Measurements from ENCODE around the gene NRIP2. TPM values are rescaled to one million over a fixed set of nuclear protein-coding genes. Genes with fewer than 3 reads are reported as not detected.

Gene NRIP2
- total RNA-seq, 2 donors from 2014 or later, result 0.18 to 8.7 TPM

DNA sequence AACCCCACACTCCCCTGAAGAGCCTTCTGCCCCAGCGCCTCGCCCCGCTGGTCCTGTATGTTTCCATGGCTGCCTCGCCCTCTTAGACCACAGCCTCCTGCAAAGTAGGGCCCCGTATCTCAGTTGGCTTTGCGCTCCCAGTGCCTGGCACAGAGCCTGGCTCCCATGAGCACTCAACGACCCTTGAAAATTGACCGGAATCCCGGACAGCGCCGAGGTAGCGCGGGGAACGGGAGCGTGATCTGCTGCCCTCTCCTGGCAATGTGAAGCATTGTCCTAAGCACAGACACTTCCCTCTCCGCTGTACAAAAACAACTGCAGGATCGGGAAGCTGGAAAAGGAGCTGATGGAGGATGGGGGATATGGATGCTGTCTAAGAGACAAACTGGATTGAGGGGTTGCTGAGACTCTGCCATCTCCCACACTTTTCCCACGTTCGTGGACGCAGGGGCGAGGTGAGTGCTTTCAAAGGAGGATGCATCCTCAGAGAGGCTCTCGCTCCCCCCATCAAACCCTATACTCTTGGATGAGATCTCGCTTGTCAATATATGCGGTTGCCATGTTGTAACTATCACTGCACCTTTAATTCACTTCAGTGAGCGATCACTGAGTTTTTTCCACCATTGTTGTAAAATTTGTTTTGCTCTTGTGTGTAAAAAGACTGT, 50.8 kb downstream of the NRIP2 start:
- Histone ChIP-seq H3K27ac (no peak overlapping the region), H3K27me3 (replicated peaks; ENCODE audit: insufficient read depth) (no peaks in the 10 kb centered on the region), H3K36me3 (no peaks in the 10 kb centered on the region), H3K4me1 (replicated peaks) (peaks cover 7% of the 10 kb centered on the region), H3K9me3 (no peaks in the 10 kb centered on the region), H3K4me3 (no peak overlapping the region)
- 13% methylated on average over 25 of the region's 25 CpGs for WGBS
- peak; percentile 36 for DNase-seq (ENCODE audit: low spot score)
- peak; percentile 42 for TF ChIP-seq POLR2AphosphoS5 (IDR thresholded peaks at IDR 0.05)
- TF ChIP-seq, protein P1, sequence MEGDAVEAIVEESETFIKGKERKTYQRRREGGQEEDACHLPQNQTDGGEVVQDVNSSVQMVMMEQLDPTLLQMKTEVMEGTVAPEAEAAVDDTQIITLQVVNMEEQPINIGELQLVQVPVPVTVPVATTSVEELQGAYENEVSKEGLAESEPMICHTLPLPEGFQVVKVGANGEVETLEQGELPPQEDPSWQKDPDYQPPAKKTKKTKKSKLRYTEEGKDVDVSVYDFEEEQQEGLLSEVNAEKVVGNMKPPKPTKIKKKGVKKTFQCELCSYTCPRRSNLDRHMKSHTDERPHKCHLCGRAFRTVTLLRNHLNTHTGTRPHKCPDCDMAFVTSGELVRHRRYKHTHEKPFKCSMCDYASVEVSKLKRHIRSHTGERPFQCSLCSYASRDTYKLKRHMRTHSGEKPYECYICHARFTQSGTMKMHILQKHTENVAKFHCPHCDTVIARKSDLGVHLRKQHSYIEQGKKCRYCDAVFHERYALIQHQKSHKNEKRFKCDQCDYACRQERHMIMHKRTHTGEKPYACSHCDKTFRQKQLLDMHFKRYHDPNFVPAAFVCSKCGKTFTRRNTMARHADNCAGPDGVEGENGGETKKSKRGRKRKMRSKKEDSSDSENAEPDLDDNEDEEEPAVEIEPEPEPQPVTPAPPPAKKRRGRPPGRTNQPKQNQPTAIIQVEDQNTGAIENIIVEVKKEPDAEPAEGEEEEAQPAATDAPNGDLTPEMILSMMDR (IDR thresholded peaks at IDR 0.05), result peak; percentile 67 to 85 (median 81)
- TF ChIP-seq POLR2A (IDR thresholded peaks at IDR 0.05), result no peak
- intact Hi-C loops (cut with DNase I), result no loop called here

DNA sequence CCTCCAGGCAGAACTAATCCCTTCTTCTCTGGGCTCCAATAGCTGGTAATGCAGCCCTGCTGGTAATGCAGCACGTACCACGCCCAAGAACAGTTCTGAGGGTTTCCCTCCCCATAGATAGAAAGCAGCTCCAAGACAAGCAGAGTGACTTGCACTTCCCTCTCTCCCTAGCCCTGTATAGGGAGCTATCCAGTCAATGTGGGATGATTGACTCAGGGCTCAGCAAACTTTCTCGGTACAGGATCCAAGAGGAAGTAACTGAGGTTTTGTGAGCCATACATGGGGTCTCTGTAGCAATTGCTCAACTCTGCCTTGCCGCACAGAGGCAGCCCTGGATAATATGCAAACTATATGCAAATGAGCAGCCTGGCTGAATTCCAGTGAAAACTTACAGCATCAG, 55.6 kb downstream of the NRIP2 start:
- Histone ChIP-seq H3K27ac (no peak overlapping the region), H3K4me1 (replicated peaks) (peaks cover 2% of the 10 kb centered on the region), H3K4me3 (no peak overlapping the region), H3K27me3 (replicated peaks; ENCODE audit: insufficient read depth) (no peaks in the 10 kb centered on the region), H3K36me3 (no peaks in the 10 kb centered on the region), H3K9me3 (no peaks in the 10 kb centered on the region)
- intact Hi-C loops (cut with DNase I), result no loop called here
- TF ChIP-seq, protein P1 (IDR thresholded peaks at IDR 0.05), result no peak
- TF ChIP-seq POLR2AphosphoS5 (IDR thresholded peaks at IDR 0.05), result no peak
- TF ChIP-seq POLR2A (IDR thresholded peaks at IDR 0.05), result no peak
- WGBS, result 68% methylated on average over 4 of the region's 4 CpGs
- DNase-seq (ENCODE audit: low spot score), result no peak

DNA sequence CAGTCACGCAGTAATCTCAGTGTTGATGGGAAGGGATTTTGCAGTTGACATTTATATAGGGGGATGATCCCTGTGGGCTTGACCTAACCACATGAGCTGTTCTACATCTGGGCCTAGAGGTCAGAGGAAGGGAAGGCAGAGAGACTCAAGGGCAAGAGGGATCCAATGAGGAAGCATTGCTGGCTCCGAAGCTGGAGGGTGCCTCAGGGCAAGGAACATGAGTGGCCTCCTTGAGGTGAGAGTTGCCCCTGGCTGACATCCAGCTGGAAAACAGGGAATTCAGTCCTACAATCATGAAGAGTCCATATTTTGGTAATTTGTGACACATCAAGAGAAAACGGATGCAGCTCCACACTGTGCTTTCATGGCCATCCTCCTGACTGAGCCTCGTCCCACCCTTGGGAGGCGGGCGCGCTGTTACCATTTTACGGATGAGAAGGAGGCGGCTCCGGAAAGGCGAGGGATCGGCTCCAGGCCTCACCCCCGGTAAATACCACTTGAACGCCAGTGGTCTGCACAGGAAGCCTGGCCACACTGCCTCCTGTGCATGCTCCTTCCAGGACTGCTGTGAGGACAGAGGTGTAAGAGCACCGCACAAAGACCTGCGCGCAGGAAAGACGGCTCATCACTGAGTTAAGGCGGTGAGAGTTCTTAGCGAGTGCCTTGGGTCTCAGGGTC, 58.6 kb downstream of the NRIP2 start:
- Histone ChIP-seq H3K27me3 (replicated peaks; ENCODE audit: insufficient read depth) (no peaks in the 10 kb centered on the region), H3K4me3 (no peak overlapping the region), H3K4me1 (replicated peaks) (no peaks in the 10 kb centered on the region), H3K27ac (no peak overlapping the region), H3K36me3 (no peaks in the 10 kb centered on the region), H3K9me3 (no peaks in the 10 kb centered on the region)
- DNase-seq (ENCODE audit: low spot score), result no peak
- intact Hi-C loops (cut with DNase I), result no loop called here
- TF ChIP-seq POLR2A (IDR thresholded peaks at IDR 0.05), result no peak
- WGBS, result 83% methylated on average over 20 of the region's 20 CpGs

DNA sequence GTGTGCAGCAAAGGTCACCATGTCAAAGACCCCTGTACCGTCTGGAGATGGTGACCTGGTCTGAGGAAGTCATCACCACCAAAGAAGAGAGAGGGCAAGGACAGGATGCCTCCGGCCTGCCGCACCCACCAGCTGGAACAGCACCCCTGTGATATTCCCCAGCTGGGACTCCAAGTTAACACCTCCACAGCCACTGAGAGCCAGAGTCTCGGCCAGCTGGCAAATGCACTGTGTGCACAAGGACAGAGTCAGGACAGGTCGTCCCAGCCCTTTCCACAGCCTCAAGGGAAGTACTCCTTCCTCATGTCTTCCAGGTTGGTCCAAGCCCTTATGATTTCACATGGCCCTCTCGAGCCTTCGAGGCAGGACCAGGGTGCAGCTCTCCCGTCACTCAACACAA, 59.4 kb downstream of the NRIP2 start:
- 57% methylated on average over 8 of the region's 8 CpGs for WGBS
- DNase-seq (ENCODE audit: low spot score), result peak; percentile 49
- Histone ChIP-seq H3K27me3 (replicated peaks; ENCODE audit: insufficient read depth) (no peaks in the 10 kb centered on the region), H3K4me3 (no peak overlapping the region), H3K27ac (no peak overlapping the region), H3K36me3 (no peaks in the 10 kb centered on the region), H3K4me1 (replicated peaks) (no peaks in the 10 kb centered on the region), H3K9me3 (no peaks in the 10 kb centered on the region)
- intact Hi-C loops (cut with DNase I), result no loop called here
- peak; percentile 28 for TF ChIP-seq POLR2AphosphoS5 (IDR thresholded peaks at IDR 0.05)
- TF ChIP-seq, protein P1 (IDR thresholded peaks at IDR 0.05), result no peak

Other genes starting within 250 kb of the NRIP2 start
- gene FKBP4, start 40.1 kb downstream of the NRIP2 start, total RNA-seq, result 10 to 100 TPM; 55.2 to 87.0 TPM
- gene ITFG2, start 22.4 kb downstream of the NRIP2 start, total RNA-seq, result 10 to 100 TPM; 41.5 to 46.5 TPM
- gene TEX52, start 22.0 kb upstream of the NRIP2 start, total RNA-seq, result under 1 TPM in 1 of 2 donors, not detected in 1; 0.85 TPM
- gene FOXM1, start 42.1 kb upstream of the NRIP2 start, total RNA-seq, result 10 to 100 TPM in 1 of 2 donors, 1 to 10 TPM in 1; 1.2 to 10.8 TPM
- 10 to 100 TPM; 26.5 to 29.1 TPM for gene RHNO1, start 42.2 kb upstream of the NRIP2 start, total RNA-seq
- 10 to 100 TPM; 15.2 to 22.2 TPM for gene TULP3, start 55.9 kb upstream of the NRIP2 start, total RNA-seq
- 10 to 100 TPM in 1 of 2 donors, 1 to 10 TPM in 1; 9.9 to 20.9 TPM for gene TEAD4, start 124.4 kb upstream of the NRIP2 start, total RNA-seq
- gene TSPAN9, start 242.3 kb upstream of the NRIP2 start, total RNA-seq, result 10 to 100 TPM; 41.9 to 50.0 TPM